Endometrial microvascular endothelial cells (primary cell): ENCODE results near the gene STX16. TPM values are rescaled to one million over a fixed set of nuclear protein-coding genes. Genes with fewer than 3 reads are reported as not detected.

Experiments used
- in situ Hi-C: cut with HindIII; loops from 2 replicates; pipeline ENCODE4 v1.10.0; 2017; ENCODE audit warnings: low sequenced_read_pairs, low pct_unique_long_range_greater_than_20kb; ENCODE audit errors: inconsistent ontology term
- total RNA-seq: library from RNA; depleted of rRNA; stranded (reverse); fragments of >200 nt; gene quantifications from one replicate; pipeline ENCODE4 v1.2.3, GENCODE V29; 2015; ENCODE audit errors: inconsistent ontology term

The STX16 gene
- total RNA-seq, 1 donor from 2014 or later, result 23.4 TPM

- in situ Hi-C loops, result no loop called here
Observed at GRCh38 chr20:58699623-58700107, 48.6 kb downstream of the STX16 start.

- in situ Hi-C loops, result no loop called here
Observed at GRCh38 chr20:58700121-58700821, 49.2 kb downstream of the STX16 start.

- in situ Hi-C loops, result no loop called here
Observed at GRCh38 chr20:58700823-58701222, 49.7 kb downstream of the STX16 start.

GRCh38 chr20:58701431-58702160 is 50.5 kb downstream of the STX16 start:
- in situ Hi-C loops, result no loop called here

- in situ Hi-C loops, result no loop called here
Observed at GRCh38 chr20:58702161-58702510, 51.1 kb downstream of the STX16 start.

- in situ Hi-C loops, result no loop called here
Observed at GRCh38 chr20:58702859-58703648, 52.0 kb downstream of the STX16 start.

GRCh38 chr20:58703765-58704371 is 52.8 kb downstream of the STX16 start:
- in situ Hi-C loops, result no loop called here

GRCh38 chr20:58705208-58705926 is 54.3 kb downstream of the STX16 start:
- in situ Hi-C loops, result no loop called here

- in situ Hi-C loops, result no loop called here
Observed at GRCh38 chr20:58706150-58706892, 55.2 kb downstream of the STX16 start.

- in situ Hi-C loops, result no loop called here
Observed at GRCh38 chr20:58706975-58707681, 56.0 kb downstream of the STX16 start.

- in situ Hi-C loops, result no loop called here
Observed at GRCh38 chr20:58707770-58708169, 56.7 kb downstream of the STX16 start.

- in situ Hi-C loops, result no loop called here
Observed at GRCh38 chr20:58708246-58708931, 57.3 kb downstream of the STX16 start.

- in situ Hi-C loops, result no loop called here
Observed at GRCh38 chr20:58709013-58709702, 58.1 kb downstream of the STX16 start.

- in situ Hi-C loops, result no loop called here
Observed at GRCh38 chr20:58709703-58710039, 58.6 kb downstream of the STX16 start.

- in situ Hi-C loops, result no loop called here
Observed at GRCh38 chr20:58710481-58711265, 59.6 kb downstream of the STX16 start.
